Dendritic cell treated with granulocyte-macrophage colony-stimulating factor and Interleukin-4, amounts not matched to agents 40 ng/mL and 50 ng/mL, for 4 days (primary cell): ENCODE results near the gene SLC6A7.
A peak's percentile ranks its signal among the peaks of the same experiment; 100 is the strongest.

Experiments used
- H3K27ac Mint-ChIP-seq: one replicate; pipeline ENCODE4 v1.8.0; 2022; ENCODE audit warnings: mild to moderate bottlenecking, mixed read lengths
- H3K27me3 Mint-ChIP-seq: one replicate; pipeline ENCODE4 v1.8.0; 2022; ENCODE audit warnings: mild to moderate bottlenecking, mixed read lengths
- H3K36me3 Mint-ChIP-seq: one replicate; pipeline ENCODE4 v1.8.0; 2022; ENCODE audit warnings: low read depth, mixed read lengths
- H3K4me1 Mint-ChIP-seq: one replicate; pipeline ENCODE4 v1.8.0; 2022; ENCODE audit warnings: low read depth, mixed read lengths
- H3K4me3 Mint-ChIP-seq: one replicate; pipeline ENCODE4 v1.8.0; 2022; ENCODE audit warnings: mild to moderate bottlenecking, moderate library complexity, mixed read lengths
- H3K9me3 Mint-ChIP-seq: one replicate; pipeline ENCODE4 v1.8.0; 2022; ENCODE audit warnings: mixed read lengths
- intact Hi-C: fragments of 100-400 bp; cut with micrococcal nuclease; formaldehyde crosslinking; loops from one replicate; pipeline ENCODE4 v1.15.0; 2022

The SLC6A7 gene

DNA sequence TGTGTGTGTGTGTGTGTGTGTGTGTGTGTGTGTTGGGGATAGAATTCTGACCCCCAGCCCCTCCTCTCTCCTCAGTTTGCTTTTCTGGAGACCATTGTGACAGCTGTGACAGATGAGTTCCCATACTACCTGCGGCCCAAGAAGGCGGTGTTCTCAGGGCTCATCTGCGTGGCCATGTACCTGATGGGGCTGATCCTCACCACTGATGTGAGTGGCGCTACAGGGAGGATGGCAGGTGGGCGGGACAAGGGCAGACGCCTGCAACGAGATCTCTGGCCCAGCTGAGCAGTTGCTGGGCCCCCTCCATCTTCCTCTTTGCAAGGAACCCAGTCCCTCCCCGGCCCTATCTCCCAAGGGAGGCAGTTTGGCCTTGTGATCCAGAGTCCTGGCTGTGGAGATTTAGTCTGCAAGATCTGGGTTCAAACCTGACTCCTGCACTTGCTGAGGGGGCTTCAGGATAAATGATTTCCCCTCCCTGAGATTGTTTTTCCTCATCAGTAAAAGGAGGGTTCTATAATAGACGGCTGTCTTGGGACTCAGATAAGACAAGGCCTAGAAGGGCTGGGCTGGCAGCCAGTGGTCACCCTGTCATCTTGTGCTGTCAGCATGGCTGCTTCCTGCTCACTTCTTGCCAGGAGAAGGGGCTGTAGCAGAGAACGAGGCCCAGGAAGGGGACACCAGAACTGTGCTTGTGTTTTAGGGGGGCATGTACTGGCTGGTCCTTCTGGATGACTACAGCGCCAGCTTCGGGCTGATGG is 14.1 kb downstream of the SLC6A7 start:
- Mint-ChIP-seq H3K36me3 (no peaks in the 10 kb centered on the region), H3K9me3 (no peaks in the 10 kb centered on the region), H3K27me3 (peaks cover 38% of the 10 kb centered on the region), H3K27ac (no peak overlapping the region), H3K4me3 (no peak overlapping the region), H3K4me1 (peaks cover 7% of the 10 kb centered on the region)
- intact Hi-C loops, result no loop called here

- no peak overlapping the region for H3K27ac Mint-ChIP-seq
- intact Hi-C loops, result no loop called here
- H3K9me3 Mint-ChIP-seq, result no peaks in the 10 kb centered on the region
- H3K36me3 Mint-ChIP-seq, result no peaks in the 10 kb centered on the region
- H3K27me3 Mint-ChIP-seq, result peaks cover 38% of the 10 kb centered on the region
- H3K4me3 Mint-ChIP-seq, result no peak overlapping the region
- H3K4me1 Mint-ChIP-seq, result peaks cover 12% of the 10 kb centered on the region
Observed at GRCh38 chr5:150204590-150204960, 14.7 kb downstream of the SLC6A7 start.

DNA sequence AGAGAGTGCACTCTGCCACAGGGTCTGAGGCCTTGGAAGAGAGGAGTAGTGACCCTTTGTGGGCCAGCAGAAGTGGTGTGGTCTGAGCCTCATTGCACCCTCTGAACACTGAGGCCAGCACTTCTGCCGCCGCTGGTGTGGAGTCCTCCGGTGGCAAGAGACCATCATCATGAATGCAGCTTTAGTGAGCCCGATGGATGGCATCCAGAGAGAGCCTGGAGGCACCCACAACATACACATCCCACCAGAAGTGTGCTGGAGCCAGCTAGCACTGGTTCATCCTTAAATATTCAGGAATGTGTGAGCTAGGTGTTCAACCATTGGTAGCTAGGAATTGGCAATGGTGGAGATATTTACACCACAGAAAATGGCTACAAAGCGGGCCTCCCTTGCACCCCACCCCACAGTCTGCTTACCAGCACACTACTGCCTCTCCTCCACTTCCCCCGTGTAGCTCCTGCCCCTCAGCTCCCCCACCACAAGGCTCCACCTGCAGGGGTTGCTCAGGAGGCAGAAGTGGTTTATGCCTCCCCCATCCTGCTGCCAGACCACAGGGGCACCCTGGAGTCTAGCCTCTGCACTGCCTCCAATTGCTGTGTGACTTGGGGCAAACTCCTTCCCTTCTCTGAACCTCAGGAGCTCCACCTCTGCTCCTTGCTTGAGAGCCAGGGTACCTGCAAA is 16.4 kb downstream of the SLC6A7 start:
- Mint-ChIP-seq H3K4me3 (no peak overlapping the region), H3K4me1 (peaks cover 18% of the 10 kb centered on the region), H3K27me3 (peaks cover 38% of the 10 kb centered on the region), H3K36me3 (no peaks in the 10 kb centered on the region), H3K27ac (no peak overlapping the region), H3K9me3 (no peaks in the 10 kb centered on the region)
- intact Hi-C loops, result no loop called here

DNA sequence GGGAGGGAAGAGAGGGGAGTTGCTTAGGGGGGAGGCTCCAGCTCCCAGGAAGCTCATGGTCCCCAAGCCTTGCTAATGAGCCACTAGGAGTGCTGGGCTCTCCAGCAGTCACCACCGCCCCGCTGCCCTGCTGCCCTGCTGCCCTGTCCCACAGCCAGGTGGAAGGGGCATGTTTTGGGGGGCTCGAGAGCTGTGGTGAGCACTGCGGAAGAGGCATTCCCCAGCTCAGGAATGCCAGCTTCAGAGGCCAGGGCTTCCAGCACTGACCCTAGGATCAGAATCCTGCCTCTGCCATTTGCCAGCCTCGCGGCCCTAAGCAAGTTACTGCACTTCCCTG is 16.9 kb downstream of the SLC6A7 start:
- Mint-ChIP-seq H3K27ac (no peak overlapping the region), H3K36me3 (no peaks in the 10 kb centered on the region), H3K9me3 (no peaks in the 10 kb centered on the region), H3K4me3 (no peak overlapping the region), H3K4me1 (peaks cover 20% of the 10 kb centered on the region), H3K27me3 (peaks cover 38% of the 10 kb centered on the region)
- intact Hi-C loops, result no loop called here

- intact Hi-C loops, result no loop called here
- H3K36me3 Mint-ChIP-seq, result no peaks in the 10 kb centered on the region
- peaks cover 25% of the 10 kb centered on the region for H3K4me1 Mint-ChIP-seq
- peak overlapping the region; percentile 54 for H3K27ac Mint-ChIP-seq
- peaks cover 40% of the 10 kb centered on the region for H3K27me3 Mint-ChIP-seq
- H3K9me3 Mint-ChIP-seq, result no peaks in the 10 kb centered on the region
- no peak overlapping the region for H3K4me3 Mint-ChIP-seq
Observed at GRCh38 chr5:150208187-150209098, 18.6 kb downstream of the SLC6A7 start.

GRCh38 chr5:150209099-150209635 is 19.3 kb downstream of the SLC6A7 start:
- Mint-ChIP-seq H3K36me3 (no peaks in the 10 kb centered on the region), H3K27me3 (peaks cover 40% of the 10 kb centered on the region), H3K4me3 (peak overlapping the region; percentile 52), H3K27ac (peak overlapping the region; percentile 54), H3K9me3 (no peaks in the 10 kb centered on the region), H3K4me1 (peaks cover 25% of the 10 kb centered on the region)
- intact Hi-C loops, result no loop called here

- peaks cover 27% of the 10 kb centered on the region for H3K4me1 Mint-ChIP-seq
- no peak overlapping the region for H3K4me3 Mint-ChIP-seq
- no peaks in the 10 kb centered on the region for H3K9me3 Mint-ChIP-seq
- no peaks in the 10 kb centered on the region for H3K36me3 Mint-ChIP-seq
- intact Hi-C loops, result loop anchor here (10.0 kb wide), 1 partner anchor 186 kb away; no protein-coding TSS in a partner anchor
- no peak overlapping the region for H3K27ac Mint-ChIP-seq
- H3K27me3 Mint-ChIP-seq, result peaks cover 42% of the 10 kb centered on the region
Observed at GRCh38 chr5:150210644-150211043, 20.8 kb downstream of the SLC6A7 start.

DNA sequence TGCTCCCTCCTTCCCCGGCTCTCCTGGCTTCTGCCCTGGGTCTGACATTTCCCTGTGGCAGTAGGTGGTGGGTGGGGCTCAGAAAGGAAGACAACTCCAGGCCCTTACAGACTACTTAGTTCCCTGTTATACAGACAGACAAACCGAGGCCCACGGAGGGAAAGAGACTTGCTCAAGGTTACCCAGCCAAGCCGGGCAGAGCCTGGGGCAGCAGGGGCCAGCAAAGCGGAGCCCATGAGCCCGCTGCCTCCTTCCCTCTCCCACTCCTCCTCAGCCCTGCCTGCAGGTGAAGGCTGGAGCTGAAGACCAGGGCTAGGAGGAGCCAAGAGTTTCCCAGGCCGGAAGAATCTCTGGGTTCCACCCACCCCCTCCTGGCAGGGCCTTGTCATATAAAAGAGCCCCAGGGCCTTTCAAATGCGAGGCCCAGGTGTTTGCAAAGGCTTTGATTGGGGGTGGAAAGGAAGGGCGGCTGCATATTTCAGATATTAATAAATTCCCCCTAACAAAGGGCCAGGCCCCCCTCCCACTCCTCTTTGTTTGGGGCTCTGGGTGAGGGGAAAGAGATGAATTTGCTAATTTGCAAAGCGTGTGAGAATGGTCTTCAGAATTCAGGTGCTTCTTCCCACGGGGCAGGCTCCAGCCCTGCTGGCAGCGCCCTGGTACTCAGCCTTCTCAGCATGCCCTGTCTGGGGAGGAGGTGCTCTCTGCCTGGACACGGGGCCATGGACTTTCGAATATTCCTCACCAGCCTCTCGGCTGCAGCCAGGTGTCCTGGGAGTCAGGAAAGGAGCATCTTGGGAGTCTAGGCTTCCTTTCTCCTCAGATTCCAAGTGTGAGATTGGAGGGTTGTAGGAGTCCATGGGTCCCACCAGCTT is 21.5 kb downstream of the SLC6A7 start:
- Mint-ChIP-seq H3K9me3 (no peaks in the 10 kb centered on the region), H3K4me3 (no peak overlapping the region), H3K27ac (no peak overlapping the region)

DNA sequence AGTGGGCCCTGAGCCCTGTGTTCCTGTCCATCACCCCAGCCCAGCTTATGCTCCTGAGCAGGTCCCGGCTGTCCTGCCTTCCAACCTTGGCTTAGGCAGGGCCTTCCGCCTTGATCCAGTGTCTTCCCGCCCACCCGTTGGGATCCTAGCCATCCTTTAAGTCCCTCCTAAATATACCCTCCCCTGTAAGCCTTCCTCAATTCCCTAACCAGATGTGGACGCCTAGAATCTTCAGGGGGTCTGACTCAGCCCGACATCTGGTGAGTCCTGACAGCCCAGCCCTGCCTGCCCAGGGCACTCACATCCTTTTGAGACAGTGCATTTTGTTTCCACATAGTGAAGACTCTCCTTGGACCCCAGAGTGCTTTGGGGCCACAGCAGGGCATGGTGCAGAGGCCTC is 23.7 kb downstream of the SLC6A7 start:
- H3K4me3 Mint-ChIP-seq, result no peak overlapping the region
- H3K36me3 Mint-ChIP-seq, result no peaks in the 10 kb centered on the region
- intact Hi-C loops, result loop anchor here (10.0 kb wide), 1 partner anchor 189 kb away; no protein-coding TSS in a partner anchor
- no peak overlapping the region for H3K27ac Mint-ChIP-seq
- no peaks in the 10 kb centered on the region for H3K9me3 Mint-ChIP-seq
- peaks cover 45% of the 10 kb centered on the region for H3K27me3 Mint-ChIP-seq
- H3K4me1 Mint-ChIP-seq, result peaks cover 48% of the 10 kb centered on the region

More for the DNA sequence above, 21.5 kb downstream of the SLC6A7 start:
- intact Hi-C loops, result loop anchor here (10.0 kb wide), 1 partner anchor 187 kb away; no protein-coding TSS in a partner anchor
- Mint-ChIP-seq H3K36me3 (no peaks in the 10 kb centered on the region), H3K4me1 (peaks cover 34% of the 10 kb centered on the region), H3K27me3 (peaks cover 43% of the 10 kb centered on the region)

DNA sequence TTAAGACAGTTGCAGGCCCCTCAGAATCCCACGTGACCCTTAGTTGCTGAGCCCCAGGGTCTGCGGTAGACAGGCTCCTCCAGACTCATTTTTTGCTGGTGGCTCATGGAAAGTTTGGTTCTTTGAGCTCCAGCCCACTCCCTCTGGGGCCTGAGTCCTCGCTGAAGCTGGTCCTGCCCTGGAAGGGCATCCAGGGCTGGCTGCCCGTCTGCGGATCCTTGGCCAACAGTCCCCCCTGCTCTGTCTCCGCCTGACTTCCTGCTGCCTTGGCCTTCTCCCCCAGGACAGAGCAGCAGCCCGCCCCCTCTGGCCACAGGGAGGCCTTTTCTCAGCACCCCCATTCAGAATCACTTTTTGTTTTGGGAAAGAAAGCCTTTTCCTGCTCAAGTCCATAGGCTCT is 24.4 kb downstream of the SLC6A7 start:
- Mint-ChIP-seq H3K9me3 (no peaks in the 10 kb centered on the region), H3K4me3 (no peak overlapping the region), H3K36me3 (no peaks in the 10 kb centered on the region), H3K27me3 (peaks cover 37% of the 10 kb centered on the region), H3K4me1 (peaks cover 41% of the 10 kb centered on the region), H3K27ac (no peak overlapping the region)
- intact Hi-C loops, result loop anchor here (10.0 kb wide), 1 partner anchor 189 kb away; no protein-coding TSS in a partner anchor

- Mint-ChIP-seq H3K4me1 (peaks cover 32% of the 10 kb centered on the region), H3K27me3 (peaks cover 28% of the 10 kb centered on the region), H3K27ac (peak overlapping the region; percentile 13), H3K4me3 (no peak overlapping the region), H3K36me3 (no peaks in the 10 kb centered on the region), H3K9me3 (no peaks in the 10 kb centered on the region)
- intact Hi-C loops, result loop anchor here (10.0 kb wide), 1 partner anchor 191 kb away; no protein-coding TSS in a partner anchor
Observed at GRCh38 chr5:150215979-150216944, 26.4 kb downstream of the SLC6A7 start.

- H3K4me3 Mint-ChIP-seq, result no peak overlapping the region
Observed at GRCh38 chr5:150217038-150217437, 27.2 kb downstream of the SLC6A7 start.

More at GRCh38 chr5:150217038-150217437, 27.2 kb downstream of the SLC6A7 start:
- peaks cover 33% of the 10 kb centered on the region for H3K27me3 Mint-ChIP-seq
- no peaks in the 10 kb centered on the region for H3K36me3 Mint-ChIP-seq
- H3K27ac Mint-ChIP-seq, result peak overlapping the region; percentile 13
- intact Hi-C loops, result loop anchor here (10.0 kb wide), 1 partner anchor 192 kb away; no protein-coding TSS in a partner anchor
- no peaks in the 10 kb centered on the region for H3K9me3 Mint-ChIP-seq
- H3K4me1 Mint-ChIP-seq, result peaks cover 27% of the 10 kb centered on the region
